ENCODE measurements around the gene UGT1A10.
"Not testable (repeated sequence)": the region's sequence is repeated elsewhere in the genome, so short reads cannot be mapped to it uniquely, and the experiment has no call there.

The UGT1A10 gene

GRCh38 chr2:233708942-233709341, 72.7 kb downstream of the UGT1A10 start:
- Mint-ChIP-seq H3K27me3 (peaks cover 75 to 79% of the 10 kb centered on the region in 2 donors), H3K27ac (no peak overlapping the region), H3K9me3 (peaks cover 0 to 2% of the 10 kb centered on the region in 2 donors), H3K36me3 (ENCODE audit: insufficient read depth) (peaks cover 3% of the 10 kb centered on the region), H3K4me1 (ENCODE audit: low read depth in 2 of 2) (no peaks in the 10 kb centered on the region), H3K4me3 (no peak overlapping the region)
- ATAC-seq (replicated peaks): no peak
- DNase-seq: no peak

GRCh38 chr2:233711312-233712008, 75.2 kb downstream of the UGT1A10 start:
- ATAC-seq (replicated peaks): peak; percentile 46
- Mint-ChIP-seq H3K27me3 (peaks cover 67 to 90% of the 10 kb centered on the region in 2 donors), H3K9me3 (no peaks in the 10 kb centered on the region), H3K36me3 (ENCODE audit: insufficient read depth) (peaks cover 3% of the 10 kb centered on the region), H3K4me3 (no peak overlapping the region), H3K4me1 (ENCODE audit: low read depth in 2 of 2) (no peaks in the 10 kb centered on the region), H3K27ac (no peak overlapping the region)
- DNase-seq: peak; percentile 48 to 64 (median 63)

GRCh38 chr2:233712611-233713261, 76.5 kb downstream of the UGT1A10 start, which contains the start of gene UGT1A5:
UGT1A5 (plus strand) TSS chr2:233712907; CDS start chr2:233712992, 85 bp downstream.
- Mint-ChIP-seq H3K4me1 (ENCODE audit: low read depth in 2 of 2) (no peaks in the 10 kb centered on the region), H3K4me3 (no peak within 1 kb of the TSS), H3K27ac (no peak within 1 kb of the TSS), H3K36me3 (ENCODE audit: insufficient read depth) (peaks cover 3% of the 10 kb centered on the region), H3K27me3 (peaks cover 68 to 93% of the 10 kb centered on the region in 2 donors), H3K9me3 (no peaks in the 10 kb centered on the region)
- ATAC-seq (replicated peaks): no peak
- DNase-seq: no peak

- ATAC-seq (replicated peaks): no peak
- Mint-ChIP-seq H3K4me3 (no peak overlapping the region), H3K27me3 (peaks cover 68 to 93% of the 10 kb centered on the region in 2 donors), H3K36me3 (ENCODE audit: insufficient read depth) (peaks cover 3% of the 10 kb centered on the region), H3K27ac (no peak overlapping the region), H3K4me1 (ENCODE audit: low read depth in 2 of 2) (no peaks in the 10 kb centered on the region), H3K9me3 (no peaks in the 10 kb centered on the region)
- DNase-seq: no peak
Observed at GRCh38 chr2:233713262-233713615, 77.0 kb downstream of the UGT1A10 start.

- peaks cover 3% of the 10 kb centered on the region for H3K36me3 Mint-ChIP-seq (ENCODE audit: insufficient read depth)
- no peaks in the 10 kb centered on the region for H3K9me3 Mint-ChIP-seq
- H3K27ac Mint-ChIP-seq: no peak overlapping the region
- no peak overlapping the region for H3K4me3 Mint-ChIP-seq
- H3K4me1 Mint-ChIP-seq (ENCODE audit: low read depth in 2 of 2): no peaks in the 10 kb centered on the region
- no peak for ATAC-seq (replicated peaks)
- DNase-seq: no peak
- H3K27me3 Mint-ChIP-seq: peaks cover 70 to 93% of the 10 kb centered on the region in 2 donors
Observed at GRCh38 chr2:233714121-233714520, 77.9 kb downstream of the UGT1A10 start.

- DNase-seq (no peak), ATAC-seq (replicated peaks) (no peak)
- Mint-ChIP-seq H3K4me1 (ENCODE audit: low read depth in 2 of 2) (no peaks in the 10 kb centered on the region), H3K9me3 (no peaks in the 10 kb centered on the region), H3K27ac (no peak within 1 kb of the TSS), H3K36me3 (ENCODE audit: insufficient read depth) (peaks cover 2% of the 10 kb centered on the region), H3K4me3 (no peak within 1 kb of the TSS), H3K27me3 (peaks cover 47 to 76% of the 10 kb centered on the region in 2 donors)
Observed at GRCh38 chr2:233718552-233718951, 82.3 kb downstream of the UGT1A10 start, which contains the start of gene UGT1A4. UGT1A4 (plus strand) TSS chr2:233718736; CDS start chr2:233718821, 85 bp downstream.

GRCh38 chr2:233728723-233729301, 92.6 kb downstream of the UGT1A10 start, which contains the start of gene UGT1A3:
UGT1A3 (plus strand) TSS chr2:233729042; CDS start chr2:233729127, 85 bp downstream.
- no peak for ATAC-seq (replicated peaks)
- Mint-ChIP-seq H3K4me3 (no peak within 1 kb of the TSS), H3K9me3 (no peaks in the 10 kb centered on the region), H3K27ac (no peak within 1 kb of the TSS), H3K4me1 (ENCODE audit: low read depth in 2 of 2) (no peaks in the 10 kb centered on the region), H3K27me3 (peaks cover 43 to 67% of the 10 kb centered on the region in 2 donors), H3K36me3 (ENCODE audit: insufficient read depth) (no peaks in the 10 kb centered on the region)
- no peak for DNase-seq

- H3K27ac Mint-ChIP-seq; H3K9me3 Mint-ChIP-seq; H3K36me3 Mint-ChIP-seq (ENCODE audit: insufficient read depth); ATAC-seq (replicated peaks); DNase-seq; H3K4me3 Mint-ChIP-seq; H3K4me1 Mint-ChIP-seq (ENCODE audit: low read depth in 2 of 2): not testable (repeated sequence)
- H3K27me3 Mint-ChIP-seq: peaks cover 66 to 74% of the 10 kb centered on the region in 2 donors
Observed at GRCh38 chr2:233736868-233737653, 100.8 kb downstream of the UGT1A10 start.

- H3K4me3 Mint-ChIP-seq: no peak overlapping the region
- DNase-seq: no peak
- H3K36me3 Mint-ChIP-seq (ENCODE audit: insufficient read depth): no peaks in the 10 kb centered on the region
- H3K27me3 Mint-ChIP-seq: peaks cover 45 to 52% of the 10 kb centered on the region in 2 donors
- ATAC-seq (replicated peaks): no peak
- H3K27ac Mint-ChIP-seq: no peak overlapping the region
- no peaks in the 10 kb centered on the region for H3K4me1 Mint-ChIP-seq (ENCODE audit: low read depth in 2 of 2)
- no peaks in the 10 kb centered on the region for H3K9me3 Mint-ChIP-seq
Observed at GRCh38 chr2:233740870-233741269, 104.6 kb downstream of the UGT1A10 start.

GRCh38 chr2:233743464-233744259, 107.4 kb downstream of the UGT1A10 start:
- no peak for DNase-seq
- Mint-ChIP-seq H3K9me3 (no peaks in the 10 kb centered on the region), H3K27ac (no peak overlapping the region), H3K27me3 (peaks cover 46 to 56% of the 10 kb centered on the region in 2 donors), H3K4me3 (no peak overlapping the region), H3K36me3 (ENCODE audit: insufficient read depth) (no peaks in the 10 kb centered on the region), H3K4me1 (ENCODE audit: low read depth in 2 of 2) (no peaks in the 10 kb centered on the region)
- ATAC-seq (replicated peaks): no peak

GRCh38 chr2:233745073-233745755, 109.0 kb downstream of the UGT1A10 start:
- no peak for ATAC-seq (replicated peaks)
- no peaks in the 10 kb centered on the region for H3K4me1 Mint-ChIP-seq (ENCODE audit: low read depth in 2 of 2)
- H3K4me3 Mint-ChIP-seq: no peak overlapping the region
- H3K27ac Mint-ChIP-seq: no peak overlapping the region
- H3K36me3 Mint-ChIP-seq (ENCODE audit: insufficient read depth): no peaks in the 10 kb centered on the region
- no peak for DNase-seq
- peaks cover 50 to 56% of the 10 kb centered on the region in 2 donors for H3K27me3 Mint-ChIP-seq
- peaks cover 0 to 4% of the 10 kb centered on the region in 2 donors for H3K9me3 Mint-ChIP-seq

- peaks cover 47 to 59% of the 10 kb centered on the region in 2 donors for H3K27me3 Mint-ChIP-seq
- H3K36me3 Mint-ChIP-seq (ENCODE audit: insufficient read depth); H3K4me3 Mint-ChIP-seq; H3K4me1 Mint-ChIP-seq (ENCODE audit: low read depth in 2 of 2); DNase-seq; H3K9me3 Mint-ChIP-seq; ATAC-seq (replicated peaks); H3K27ac Mint-ChIP-seq: not testable (repeated sequence)
Observed at GRCh38 chr2:233745838-233746237, 109.6 kb downstream of the UGT1A10 start.

All from effector memory CD8-positive, alpha-beta T cell (primary cell).